GM18499 (cell line): ENCODE data around the gene LAMTOR4.
"Not testable (repeated sequence)": the region's sequence is repeated elsewhere in the genome, so short reads cannot be mapped to it uniquely, and the experiment has no call there.

Experiments used
- ATAC-seq: cut with Tn5 transposase; IDR thresholded peaks from one replicate; pipeline ENCODE4 v1.9.1; 2021; ENCODE audit warnings: moderate number of reproducible peaks; ENCODE audit not compliant: insufficient read depth, unreplicated experiment

LAMTOR4 gene

GRCh38 chr7:100169147-100169850 is 20.6 kb downstream of the LAMTOR4 start:
- no peak for ATAC-seq

GRCh38 chr7:100170101-100170897 is 21.6 kb downstream of the LAMTOR4 start:
- no peak for ATAC-seq

DNA sequence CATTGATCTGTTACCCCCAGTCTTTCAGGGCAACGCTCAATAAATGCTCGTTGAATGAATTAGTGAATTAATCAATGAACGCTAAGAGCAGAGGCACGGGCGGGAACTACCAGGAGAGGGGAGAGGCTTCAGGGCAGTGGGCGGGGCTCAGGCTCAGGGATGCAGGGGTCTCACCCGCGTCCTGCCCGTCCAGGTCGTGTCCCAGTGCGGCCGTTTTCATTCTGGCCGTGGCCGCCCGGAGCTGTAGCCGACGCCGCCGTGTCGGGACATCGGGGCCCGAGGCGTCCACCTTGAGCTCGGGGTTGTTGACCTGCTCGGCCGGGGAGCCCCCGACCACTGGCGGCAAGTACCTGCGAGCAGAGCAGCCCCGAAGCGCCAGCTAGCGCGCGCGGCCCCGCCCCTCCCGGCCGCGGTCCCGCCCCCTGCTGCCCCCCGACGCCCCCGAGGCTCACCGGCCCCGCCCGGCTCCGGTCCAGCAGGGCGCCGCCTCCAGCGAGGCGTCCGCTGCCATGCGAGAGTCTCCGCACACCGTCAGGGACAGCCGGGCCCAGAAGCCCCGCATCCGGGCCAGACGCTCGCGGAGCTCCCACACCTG is 22.5 kb downstream of the LAMTOR4 start:
- ATAC-seq = no peak

- no peak for ATAC-seq
Measured at GRCh38 chr7:100171840-100172239, 23.1 kb downstream of the LAMTOR4 start.

GRCh38 chr7:100173806-100174495 is 25.2 kb downstream of the LAMTOR4 start:
- ATAC-seq = no peak

DNA sequence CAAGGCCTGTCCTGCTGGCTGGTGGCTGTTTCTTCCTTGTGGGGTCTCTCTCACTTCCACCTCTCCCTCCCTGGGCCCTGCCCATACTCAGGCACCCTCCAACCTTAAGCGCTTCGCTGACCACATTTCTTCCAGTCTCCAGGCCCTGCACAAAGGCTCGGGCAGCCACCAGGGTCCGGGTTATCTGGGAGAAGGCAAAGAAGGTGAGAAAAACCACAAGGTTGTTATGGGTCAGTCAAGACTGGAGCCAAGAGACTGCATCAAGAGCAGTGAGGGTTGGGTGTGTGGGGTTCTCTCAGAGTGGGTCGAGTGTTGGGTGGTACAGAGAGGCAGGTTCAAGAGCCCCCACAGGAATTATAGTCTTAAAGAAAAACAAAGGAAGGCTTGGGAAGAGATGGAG is 25.9 kb downstream of the LAMTOR4 start:
- no peak for ATAC-seq

GRCh38 chr7:100175296-100175935 is 26.7 kb downstream of the LAMTOR4 start:
- no peak for ATAC-seq

GRCh38 chr7:100176096-100177044 is 27.7 kb downstream of the LAMTOR4 start:
- no peak for ATAC-seq

DNA sequence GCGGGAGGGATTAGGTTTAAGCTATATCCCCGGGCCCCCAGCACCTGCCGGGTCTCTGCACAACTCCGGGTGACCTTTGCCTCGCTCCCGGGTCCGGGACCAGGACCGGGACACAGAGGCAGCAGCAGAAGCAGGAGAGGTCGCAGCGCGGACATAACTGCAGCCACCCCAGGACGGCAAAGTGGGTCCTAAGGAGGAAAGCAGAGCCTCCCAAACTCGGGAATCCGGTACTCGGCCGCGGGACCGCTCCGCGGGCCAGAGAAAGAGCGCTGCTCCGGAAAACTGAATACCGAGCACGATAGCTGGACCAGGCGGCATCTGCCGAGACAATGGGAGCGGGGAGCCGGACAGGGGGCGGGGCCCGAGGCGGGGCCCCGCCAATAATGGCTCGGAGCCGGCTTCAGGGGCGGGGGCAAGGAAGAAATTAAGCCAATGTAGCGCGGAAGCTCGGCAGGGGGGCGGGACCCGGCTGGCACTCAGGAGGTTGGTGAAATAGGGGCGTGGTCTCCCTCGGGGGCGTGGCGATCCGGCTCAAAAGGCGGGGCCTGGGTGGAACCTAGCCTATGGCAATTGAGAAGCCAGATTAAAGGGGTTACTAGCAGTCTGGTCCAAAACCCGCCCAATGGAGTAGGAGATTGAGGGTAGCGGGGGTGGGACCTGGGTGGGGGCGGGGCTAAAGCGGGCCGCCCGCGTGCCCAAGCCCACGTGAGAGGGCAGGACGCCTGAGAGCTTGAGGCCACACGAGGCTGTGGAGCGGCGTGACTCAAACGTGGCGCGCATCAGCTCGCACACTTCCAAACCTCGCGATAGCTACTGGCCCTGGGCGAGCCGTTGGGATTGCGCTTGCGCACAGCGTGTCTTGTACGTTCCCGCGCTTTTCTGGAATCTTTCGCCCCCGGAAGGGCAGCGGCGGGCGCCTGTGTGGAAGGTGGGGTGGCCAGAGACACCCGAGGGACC is 28.6 kb downstream of the LAMTOR4 start, which contains the start of the genes GPC2 and STAG3:
Gene GPC2, minus strand, starts transcription at position 337 of the 957 bp plus-strand sequence. Its CDS starts 182 bp downstream, at position 155.
Gene STAG3, plus strand, starts transcription at position 874 of the 957 bp plus-strand sequence. CDS start 2,639 bp downstream, outside the sequence.
- ATAC-seq = no peak

GRCh38 chr7:100180084-100180483 is 31.4 kb downstream of the LAMTOR4 start:
- not testable (repeated sequence) for ATAC-seq

DNA sequence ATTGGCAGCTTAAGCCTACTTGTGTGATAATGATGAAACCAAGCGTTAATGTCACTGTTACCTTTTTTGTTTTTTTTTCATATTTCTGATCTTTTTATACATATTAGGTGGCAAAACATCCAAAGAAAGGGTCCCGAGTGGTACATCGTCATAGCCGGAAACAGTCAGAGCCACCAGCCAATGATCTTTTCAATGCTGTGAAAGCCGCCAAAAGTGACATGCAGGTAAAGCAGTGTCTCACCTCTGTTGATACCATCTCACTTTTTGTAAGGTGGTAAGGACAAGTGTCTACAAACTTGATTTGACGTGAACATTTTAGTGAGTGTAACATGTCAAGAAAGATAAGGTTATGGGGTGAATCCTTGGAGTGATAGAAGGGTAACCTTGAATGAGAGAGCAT is 33.9 kb downstream of the LAMTOR4 start:
- ATAC-seq = not testable (repeated sequence)

DNA sequence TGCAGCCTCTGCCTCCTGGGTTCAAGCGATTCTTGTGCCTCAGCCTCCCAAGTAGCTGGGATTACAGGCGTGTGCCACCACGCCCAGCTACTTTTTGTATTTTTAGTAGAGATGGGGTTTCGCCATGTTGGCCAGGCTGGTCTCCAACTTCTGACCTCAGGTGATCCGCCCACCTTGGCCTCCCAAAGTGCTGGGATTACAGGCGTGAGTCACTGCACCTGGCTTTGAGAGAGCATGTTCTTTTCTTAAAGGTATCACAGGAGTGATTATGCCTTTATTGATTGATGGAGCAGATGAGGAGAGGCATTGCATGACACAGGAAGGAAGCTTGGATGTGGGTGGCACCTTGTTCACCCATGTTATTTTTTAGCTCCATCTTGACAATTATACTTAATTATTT is 34.4 kb downstream of the LAMTOR4 start:
- ATAC-seq = not testable (repeated sequence)

- no peak for ATAC-seq
Measured at GRCh38 chr7:100185726-100186125, 37.0 kb downstream of the LAMTOR4 start.

- ATAC-seq = no peak
Measured at GRCh38 chr7:100189061-100189460, 40.3 kb downstream of the LAMTOR4 start.

- ATAC-seq = no peak
Measured at GRCh38 chr7:100190048-100190711, 41.5 kb downstream of the LAMTOR4 start.

DNA sequence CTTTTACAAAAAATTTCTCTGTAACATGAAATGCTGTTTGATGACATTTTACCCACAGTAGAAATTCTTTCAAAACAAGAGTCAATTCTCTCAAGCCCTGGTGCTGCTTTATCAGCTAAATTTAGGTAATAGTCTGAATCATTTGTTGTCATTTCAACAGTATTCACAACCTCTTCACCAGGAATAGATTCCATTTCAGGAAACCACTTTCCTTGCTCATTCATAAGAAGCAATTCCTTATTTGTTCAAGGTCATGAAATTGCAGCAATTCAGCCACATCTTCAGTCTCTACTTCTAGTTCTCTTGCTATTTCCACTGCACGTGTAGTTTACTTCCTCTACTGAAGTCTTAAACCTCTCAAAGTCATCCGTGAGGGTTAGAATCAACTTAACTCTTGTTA is 43.1 kb downstream of the LAMTOR4 start:
- ATAC-seq = no peak

GRCh38 chr7:100192281-100192862 is 43.7 kb downstream of the LAMTOR4 start:
- not testable (repeated sequence) for ATAC-seq
